IPS-NIHi11 (cell line): ENCODE data around the gene HSFX1.
"Not testable (repeated sequence)": the region's sequence is repeated elsewhere in the genome, so short reads cannot be mapped to it uniquely, and the experiment has no call there.

ENCODE experiments used
- DNase-seq: peaks from one replicate; pipeline ENCODE4 v3.0.0; 2012; ENCODE audit warnings: mixed read lengths, low spot score

HSFX1 gene

GRCh38 chrX:149773768-149774167, at the start of gene HSFX1:
Gene HSFX1 (plus strand): TSS chrX:149774068. CDS start chrX:149774682, 614 bp downstream.
- not testable (repeated sequence) for DNase-seq

GRCh38 chrX:149727308-149727707, 46.6 kb upstream of the HSFX1 start:
- DNase-seq = not testable (repeated sequence)

- not testable (repeated sequence) for DNase-seq
Measured at GRCh38 chrX:149742269-149742668, 31.6 kb upstream of the HSFX1 start.

- not testable (repeated sequence) for DNase-seq
Measured at GRCh38 chrX:149746390-149747007, 27.4 kb upstream of the HSFX1 start.

- no peak for DNase-seq
Measured at GRCh38 chrX:149757206-149758067, 16.4 kb upstream of the HSFX1 start.

- DNase-seq = no peak
Measured at GRCh38 chrX:149758068-149758714, 15.7 kb upstream of the HSFX1 start.

GRCh38 chrX:149758715-149759078, 15.2 kb upstream of the HSFX1 start:
- DNase-seq = not testable (repeated sequence)

- DNase-seq = no peak
Measured at GRCh38 chrX:149759824-149760223, 14.0 kb upstream of the HSFX1 start.

- no peak for DNase-seq
Measured at GRCh38 chrX:149760965-149761364, 12.9 kb upstream of the HSFX1 start.

- not testable (repeated sequence) for DNase-seq
Measured at GRCh38 chrX:149761858-149762674, 11.8 kb upstream of the HSFX1 start.

- DNase-seq = no peak
Measured at GRCh38 chrX:149762696-149763614, 10.9 kb upstream of the HSFX1 start.

GRCh38 chrX:149770344-149770743, 3.5 kb upstream of the HSFX1 start:
- DNase-seq = not testable (repeated sequence)

GRCh38 chrX:149773026-149773425, 842 bp upstream of the HSFX1 start:
- DNase-seq = not testable (repeated sequence)

- not testable (repeated sequence) for DNase-seq
Measured at GRCh38 chrX:149777999-149778398, 4.1 kb downstream of the HSFX1 start.

GRCh38 chrX:149781727-149782126, 7.9 kb downstream of the HSFX1 start, which contains the start of gene MAGEA9:
Gene MAGEA9 (plus strand): TSS chrX:149781930. CDS start chrX:149786211, 4,281 bp downstream.
- not testable (repeated sequence) for DNase-seq

GRCh38 chrX:149795531-149795930, 21.7 kb downstream of the HSFX1 start:
- not testable (repeated sequence) for DNase-seq

GRCh38 chrX:149799095-149799714, 25.3 kb downstream of the HSFX1 start:
- DNase-seq = no peak

GRCh38 chrX:149799938-149800337, 26.1 kb downstream of the HSFX1 start:
- no peak for DNase-seq

GRCh38 chrX:149803458-149804062, 29.7 kb downstream of the HSFX1 start:
- no peak for DNase-seq

GRCh38 chrX:149804102-149804501, 30.2 kb downstream of the HSFX1 start:
- DNase-seq = no peak
